Stimulated activated CD4-positive, alpha-beta T cell treated with anti-CD3 and anti-CD28 coated beads, Interleukin-4, amount 100 ng/mL, for 4 hours (primary cell): ENCODE measurements around the gene CTNNA2.
"Not testable (repeated sequence)": the region's sequence is repeated elsewhere in the genome, so short reads cannot be mapped to it uniquely, and the experiment has no call there.

Source experiments
- DNase-seq, 2 experiments: peaks; one replicate each; pipeline ENCODE4 v3.0.0-alpha.2; 2020

CTNNA2 gene

GRCh38 chr2:79996709-79997108, 483.9 kb downstream of the CTNNA2 start:
- DNase-seq = no peak

GRCh38 chr2:80001701-80002101, 488.9 kb downstream of the CTNNA2 start:
- no peak for DNase-seq

- no peak for DNase-seq
These were observed 489.3 kb downstream of the CTNNA2 start for GRCh38 chr2:80002112-80002511.

GRCh38 chr2:80002568-80003157, 489.8 kb downstream of the CTNNA2 start:
- no peak for DNase-seq

- no peak for DNase-seq
These were observed 495.1 kb downstream of the CTNNA2 start for GRCh38 chr2:80007777-80008503.

GRCh38 chr2:80008596-80008995, 495.7 kb downstream of the CTNNA2 start:
- no peak for DNase-seq

- no peak for DNase-seq
These were observed 496.4 kb downstream of the CTNNA2 start for GRCh38 chr2:80009211-80009610.

- DNase-seq = no peak
These were observed 499.2 kb downstream of the CTNNA2 start for GRCh38 chr2:80012061-80012460.

GRCh38 chr2:80014637-80015036, 501.8 kb downstream of the CTNNA2 start:
- DNase-seq = no peak

GRCh38 chr2:80016171-80016570, 503.3 kb downstream of the CTNNA2 start:
- no peak for DNase-seq

GRCh38 chr2:80019571-80020460, 507.0 kb downstream of the CTNNA2 start:
- no peak for DNase-seq

GRCh38 chr2:80022018-80022417, 509.2 kb downstream of the CTNNA2 start:
- no peak for DNase-seq

- DNase-seq = no peak
These were observed 513.3 kb downstream of the CTNNA2 start for GRCh38 chr2:80026040-80026729.

- DNase-seq = no peak
These were observed 515.2 kb downstream of the CTNNA2 start for GRCh38 chr2:80028051-80028450.

GRCh38 chr2:80028584-80028983, 515.7 kb downstream of the CTNNA2 start:
- no peak for DNase-seq

- DNase-seq = no peak
These were observed 517.3 kb downstream of the CTNNA2 start for GRCh38 chr2:80030135-80030534.

- DNase-seq = not testable (repeated sequence)
These were observed 519.8 kb downstream of the CTNNA2 start for GRCh38 chr2:80032684-80033083.

- DNase-seq = no peak
These were observed 523.0 kb downstream of the CTNNA2 start for GRCh38 chr2:80035749-80036285.

GRCh38 chr2:80037310-80037709, 524.5 kb downstream of the CTNNA2 start:
- no peak for DNase-seq

- DNase-seq = no peak
These were observed 527.4 kb downstream of the CTNNA2 start for GRCh38 chr2:80040226-80040625.

GRCh38 chr2:80042635-80043034, 529.8 kb downstream of the CTNNA2 start:
- DNase-seq = no peak

- DNase-seq = no peak
These were observed 535.4 kb downstream of the CTNNA2 start for GRCh38 chr2:80048296-80048695.

- no peak for DNase-seq
These were observed 537.4 kb downstream of the CTNNA2 start for GRCh38 chr2:80050246-80050645.
